Stimulated activated naive CD8-positive, alpha-beta T cell treated with anti-CD3 and anti-CD28 coated beads, Interleukin-15, Interleukin-2, amounts not matched to agents 100 ng/mL and 50 ng/mL, for 24 hours (primary cell): Measurements from ENCODE around the gene ACOT6.
A peak's percentile ranks its signal among the peaks of the same experiment; 100 is the strongest.
"Not testable (repeated sequence)": the region's sequence is repeated elsewhere in the genome, so short reads cannot be mapped to it uniquely, and the experiment has no call there.

Experiments used
- H3K27ac Mint-ChIP-seq: one replicate; pipeline ENCODE4 v1.8.0; 2021; ENCODE audit warnings: mild to moderate bottlenecking, mixed read lengths
- H3K27me3 Mint-ChIP-seq: one replicate; pipeline ENCODE4 v1.8.0; 2021; ENCODE audit warnings: mixed read lengths
- H3K36me3 Mint-ChIP-seq: one replicate; pipeline ENCODE4 v1.8.0; 2021; ENCODE audit warnings: low read depth, mixed read lengths
- H3K4me1 Mint-ChIP-seq: one replicate; pipeline ENCODE4 v1.8.0; 2021; ENCODE audit warnings: low read depth, mixed read lengths
- H3K4me3 Mint-ChIP-seq: one replicate; pipeline ENCODE4 v1.8.0; 2021; ENCODE audit warnings: mild to moderate bottlenecking, mixed read lengths
- H3K9me3 Mint-ChIP-seq: one replicate; pipeline ENCODE4 v1.8.0; 2021; ENCODE audit warnings: mixed read lengths

The ACOT6 gene

DNA sequence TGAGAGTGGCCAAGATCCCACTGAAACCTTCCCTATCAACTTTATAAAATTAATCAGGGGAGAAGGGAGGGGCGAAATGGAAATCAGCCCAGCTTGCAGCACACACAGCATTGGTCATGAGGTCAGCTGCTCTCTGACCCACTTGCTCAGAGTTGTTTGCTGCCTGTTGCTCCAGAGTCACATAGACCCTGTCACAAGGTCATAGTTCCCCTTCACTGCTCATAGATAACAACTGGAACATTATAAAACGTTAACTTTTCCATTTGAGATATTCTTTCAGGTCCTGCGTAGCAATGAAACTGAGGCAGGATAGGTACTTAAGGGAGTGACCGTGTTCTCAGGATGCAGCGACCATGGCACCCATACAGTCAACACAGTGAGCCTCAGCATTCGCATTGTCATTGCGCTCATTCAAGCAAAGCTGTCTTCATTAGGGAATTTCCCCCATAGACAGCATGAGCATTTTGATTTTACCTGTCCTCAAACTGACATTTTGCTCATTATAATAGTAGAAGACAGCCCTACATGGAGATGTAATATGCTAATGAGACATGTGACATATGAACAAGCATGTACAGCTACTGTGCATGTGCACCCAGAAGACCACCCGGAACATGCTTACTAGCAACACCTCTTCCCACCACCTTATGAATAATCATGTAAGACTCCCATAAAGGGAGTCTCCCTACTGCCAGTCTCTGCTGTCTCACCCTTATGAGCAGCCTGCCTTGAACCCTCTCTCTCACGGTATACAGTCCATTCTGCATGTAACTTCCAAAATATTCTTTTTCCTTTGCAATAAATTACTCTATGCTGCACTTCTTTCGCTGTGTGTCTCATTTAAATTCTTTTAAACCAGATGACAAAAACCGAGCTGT is 30.0 kb upstream of the ACOT6 start:
- H3K4me1 Mint-ChIP-seq, H3K27me3 Mint-ChIP-seq, H3K27ac Mint-ChIP-seq, H3K4me3 Mint-ChIP-seq, H3K36me3 Mint-ChIP-seq, H3K9me3 Mint-ChIP-seq: not testable (repeated sequence)

DNA sequence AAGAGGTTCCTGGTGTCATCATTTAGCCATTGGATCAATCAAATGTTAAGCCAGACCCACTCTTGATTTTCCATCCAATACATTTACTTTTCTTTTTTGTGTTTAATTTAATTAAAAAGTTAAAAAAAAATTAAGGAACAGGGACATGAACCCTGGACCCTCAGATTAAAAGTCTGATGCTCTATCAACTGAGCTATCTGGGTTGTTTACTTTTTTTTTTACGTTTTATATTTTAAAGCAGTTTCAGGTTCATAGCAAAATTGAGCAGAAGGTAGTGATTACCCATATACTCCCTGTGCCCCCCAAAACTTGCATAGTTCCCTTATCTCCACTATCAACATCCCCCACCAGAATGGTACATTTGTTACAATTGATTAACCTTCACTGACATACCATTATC is 23.6 kb upstream of the ACOT6 start:
- no peak overlapping the region for H3K27ac Mint-ChIP-seq
- H3K36me3 Mint-ChIP-seq = no peaks in the 10 kb centered on the region
- H3K27me3 Mint-ChIP-seq = peaks cover 3% of the 10 kb centered on the region
- no peaks in the 10 kb centered on the region for H3K9me3 Mint-ChIP-seq
- no peak overlapping the region for H3K4me3 Mint-ChIP-seq
- H3K4me1 Mint-ChIP-seq = peaks cover 14% of the 10 kb centered on the region

DNA sequence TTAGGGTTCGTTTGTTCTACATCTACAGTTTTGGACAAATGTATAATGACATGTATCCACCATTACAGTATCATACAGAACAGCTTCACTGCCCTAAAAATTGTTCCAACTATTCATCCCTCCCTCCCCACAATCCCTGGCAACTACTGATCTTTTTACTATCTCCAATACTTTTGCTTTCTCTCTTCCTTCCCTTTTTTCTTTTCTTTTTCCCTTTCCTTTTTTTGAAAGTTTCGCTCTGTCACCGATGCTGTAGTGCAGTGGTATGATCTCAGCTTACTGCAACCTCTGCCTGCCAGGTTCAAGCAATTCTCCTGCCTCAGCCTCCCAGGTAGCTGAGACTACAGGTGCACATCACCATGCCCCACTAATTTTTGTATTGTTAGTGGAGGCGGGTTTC is 23.2 kb upstream of the ACOT6 start:
- Mint-ChIP-seq H3K9me3 (no peaks in the 10 kb centered on the region), H3K27me3 (peaks cover 3% of the 10 kb centered on the region), H3K36me3 (no peaks in the 10 kb centered on the region), H3K4me1 (peaks cover 14% of the 10 kb centered on the region), H3K27ac (no peak overlapping the region), H3K4me3 (no peak overlapping the region)

DNA sequence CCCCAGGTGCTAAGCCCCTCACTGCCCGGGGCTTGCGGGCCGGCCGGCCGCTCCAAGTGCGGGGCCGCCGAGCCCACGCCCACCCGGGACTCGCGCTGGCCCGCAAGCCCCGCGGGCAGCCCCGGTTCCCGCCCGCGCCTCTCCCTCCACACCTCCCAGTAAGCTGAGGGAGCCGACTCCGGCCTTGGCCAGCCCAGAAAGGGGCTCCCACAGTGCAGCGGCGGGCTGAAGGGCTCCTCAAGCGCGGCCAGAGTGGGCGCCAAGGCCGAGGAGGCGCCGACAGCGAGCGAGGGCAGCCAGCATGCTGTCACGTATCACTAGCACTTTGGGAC is 21.7 kb upstream of the ACOT6 start:
- peak overlapping the region; percentile 74 for H3K4me3 Mint-ChIP-seq
- not testable (repeated sequence) for H3K27me3 Mint-ChIP-seq, H3K36me3 Mint-ChIP-seq, H3K27ac Mint-ChIP-seq, H3K9me3 Mint-ChIP-seq
- H3K4me1 Mint-ChIP-seq = peaks cover 14% of the 10 kb centered on the region

DNA sequence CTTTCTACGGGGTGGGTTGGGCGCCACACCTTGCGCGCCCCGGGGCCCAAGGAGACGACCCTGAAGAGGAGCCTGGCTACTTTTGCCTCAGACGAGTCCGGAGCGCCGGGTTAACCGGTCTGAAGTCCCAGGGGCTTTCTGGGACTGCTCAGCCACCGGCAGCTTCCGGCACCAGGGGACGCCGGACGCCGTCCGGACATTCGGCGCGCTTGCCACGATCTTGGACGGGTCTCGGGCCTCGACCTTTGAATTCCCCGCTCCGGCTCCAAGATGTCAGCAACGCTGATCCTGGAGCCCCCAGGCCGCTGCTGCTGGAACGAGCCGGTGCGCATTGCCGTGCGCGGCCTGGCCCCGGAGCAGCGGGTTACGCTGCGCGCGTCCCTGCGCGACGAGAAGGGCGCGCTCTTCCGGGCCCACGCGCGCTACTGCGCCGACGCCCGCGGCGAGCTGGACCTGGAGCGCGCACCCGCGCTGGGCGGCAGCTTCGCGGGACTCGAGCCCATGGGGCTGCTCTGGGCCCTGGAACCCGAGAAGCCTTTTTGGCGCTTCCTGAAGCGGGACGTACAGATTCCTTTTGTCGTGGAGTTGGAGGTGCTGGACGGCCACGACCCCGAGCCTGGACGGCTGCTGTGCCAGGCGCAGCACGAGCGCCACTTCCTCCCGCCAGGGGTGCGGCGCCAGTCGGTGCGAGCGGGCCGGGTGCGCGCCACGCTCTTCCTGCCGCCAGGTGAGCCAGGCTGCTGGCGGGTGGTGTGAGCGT is 20.4 kb upstream of the ACOT6 start, which contains the start of gene ACOT4:
ACOT4 (plus strand) TSS at position 184 of the 760 bp plus-strand sequence; CDS start at position 271, 87 bp downstream.
- H3K27me3 Mint-ChIP-seq = peaks cover 3% of the 10 kb centered on the region
- H3K27ac Mint-ChIP-seq = no peak within 1 kb of the TSS
- no peaks in the 10 kb centered on the region for H3K9me3 Mint-ChIP-seq
- peak within 1 kb of the TSS; percentile 74 for H3K4me3 Mint-ChIP-seq
- no peaks in the 10 kb centered on the region for H3K36me3 Mint-ChIP-seq
- peaks cover 14% of the 10 kb centered on the region for H3K4me1 Mint-ChIP-seq

DNA sequence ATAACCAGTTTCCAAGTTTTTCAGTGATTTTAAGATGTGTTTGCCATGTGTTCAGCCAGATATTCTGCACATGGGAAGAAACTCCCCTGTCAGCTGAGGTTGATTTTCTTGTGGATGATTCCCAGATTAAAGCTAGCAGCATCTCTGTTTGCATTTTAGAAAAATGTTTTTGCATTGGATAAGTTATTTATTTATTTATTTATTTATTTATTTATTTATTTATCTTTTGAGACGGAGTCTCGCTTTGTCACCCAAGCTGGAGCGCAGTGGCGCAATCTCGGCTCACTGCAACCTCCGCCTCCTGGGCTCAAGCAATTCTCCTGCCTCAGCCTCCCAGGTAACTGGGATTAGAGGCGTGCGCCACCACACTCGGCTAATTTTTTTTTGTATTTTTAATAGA is 17.8 kb upstream of the ACOT6 start:
- H3K27me3 Mint-ChIP-seq = peaks cover 3% of the 10 kb centered on the region
- no peaks in the 10 kb centered on the region for H3K9me3 Mint-ChIP-seq
- H3K36me3 Mint-ChIP-seq = no peaks in the 10 kb centered on the region
- peaks cover 14% of the 10 kb centered on the region for H3K4me1 Mint-ChIP-seq
- no peak overlapping the region for H3K4me3 Mint-ChIP-seq
- H3K27ac Mint-ChIP-seq = no peak overlapping the region

DNA sequence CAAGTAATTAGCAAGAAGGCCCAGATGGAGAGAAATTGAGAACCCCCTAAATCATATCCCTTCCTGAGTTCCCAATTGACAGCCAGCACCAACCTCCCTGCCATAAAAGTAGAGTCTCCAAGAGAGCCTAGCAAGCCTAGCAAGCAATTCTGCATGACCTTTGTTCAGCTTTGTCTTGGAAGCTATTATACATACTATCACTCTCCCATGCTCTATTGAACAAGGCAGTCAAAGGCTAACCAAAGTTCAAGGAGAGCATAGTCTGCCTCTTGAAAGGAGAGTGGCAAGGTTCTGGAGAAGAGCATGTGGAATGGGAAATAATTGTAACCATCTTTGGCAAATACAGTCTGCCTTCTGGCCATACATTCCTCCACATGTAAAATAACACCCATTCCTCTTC is 12.8 kb upstream of the ACOT6 start:
- Mint-ChIP-seq H3K27me3 (no peaks in the 10 kb centered on the region), H3K4me1 (no peaks in the 10 kb centered on the region), H3K4me3 (no peak overlapping the region), H3K9me3 (no peaks in the 10 kb centered on the region), H3K36me3 (no peaks in the 10 kb centered on the region), H3K27ac (no peak overlapping the region)

DNA sequence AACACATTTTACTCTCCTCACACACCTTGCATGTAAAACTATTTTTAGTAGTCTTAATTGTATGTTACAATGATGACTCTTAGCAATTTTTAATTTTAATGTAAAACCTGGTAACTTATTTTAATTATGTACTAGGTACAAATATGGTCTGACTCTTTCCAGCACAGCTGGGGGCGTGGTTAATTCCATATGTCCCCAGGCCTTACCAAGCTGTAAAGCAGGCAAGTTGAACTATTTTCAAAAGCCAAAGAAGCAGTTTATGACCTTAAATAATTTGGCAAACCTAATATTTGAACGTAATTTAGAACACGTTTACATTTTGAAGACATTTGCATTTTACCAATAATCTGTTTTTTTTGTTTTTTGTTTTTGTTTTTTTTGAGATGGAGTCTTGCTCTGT is 9.3 kb upstream of the ACOT6 start:
- H3K27ac Mint-ChIP-seq = no peak overlapping the region
- no peaks in the 10 kb centered on the region for H3K36me3 Mint-ChIP-seq
- H3K4me3 Mint-ChIP-seq = no peak overlapping the region
- no peaks in the 10 kb centered on the region for H3K9me3 Mint-ChIP-seq
- H3K27me3 Mint-ChIP-seq = peaks cover 6% of the 10 kb centered on the region
- no peaks in the 10 kb centered on the region for H3K4me1 Mint-ChIP-seq

DNA sequence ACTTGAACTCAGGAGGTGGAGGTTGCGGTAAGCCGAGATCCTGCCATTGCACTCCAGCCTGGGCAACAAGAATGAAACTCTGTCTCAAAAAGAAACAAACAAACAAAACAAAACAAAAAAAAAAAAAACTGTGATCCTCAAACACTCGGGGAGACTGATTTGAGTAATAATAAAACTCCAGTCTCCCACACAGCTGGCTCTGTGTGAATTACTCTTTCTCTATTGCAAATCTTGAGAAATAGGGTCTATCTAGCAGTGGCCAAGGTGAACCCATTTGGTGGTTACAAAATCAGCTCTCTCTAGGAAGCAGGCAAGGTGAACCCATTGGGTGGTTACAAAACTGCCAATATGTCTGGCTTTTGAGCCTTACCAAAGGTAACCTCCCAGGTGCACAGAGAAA is 6.0 kb upstream of the ACOT6 start:
- Mint-ChIP-seq H3K4me1 (no peaks in the 10 kb centered on the region), H3K36me3 (no peaks in the 10 kb centered on the region), H3K27ac (no peak overlapping the region)

DNA sequence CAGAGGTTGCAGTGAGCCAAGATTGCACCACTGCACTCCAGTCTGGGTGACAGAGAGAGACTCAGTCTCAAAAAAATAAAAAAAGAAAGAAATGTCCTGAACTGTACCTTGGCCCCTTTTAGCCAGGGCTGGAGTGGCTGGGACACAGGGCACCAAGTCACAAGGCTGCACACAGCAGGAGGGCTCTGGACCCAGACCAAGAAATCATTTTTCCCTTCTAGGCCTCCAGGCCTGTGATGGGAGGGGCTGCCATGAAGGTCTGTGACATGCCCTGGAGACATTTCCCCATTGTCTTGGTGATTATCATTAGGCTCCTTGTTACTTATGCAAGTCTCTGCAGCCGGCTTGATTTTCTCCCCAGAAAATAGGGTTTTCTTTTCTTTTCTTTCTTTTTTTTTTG is 5.1 kb upstream of the ACOT6 start:
- Mint-ChIP-seq H3K9me3 (no peaks in the 10 kb centered on the region), H3K4me1 (no peaks in the 10 kb centered on the region), H3K4me3 (no peak overlapping the region), H3K36me3 (no peaks in the 10 kb centered on the region), H3K27me3 (peaks cover 6% of the 10 kb centered on the region), H3K27ac (no peak overlapping the region)

More for the DNA sequence above, 6.0 kb upstream of the ACOT6 start:
- Mint-ChIP-seq H3K9me3 (no peaks in the 10 kb centered on the region), H3K27me3 (peaks cover 6% of the 10 kb centered on the region), H3K4me3 (no peak overlapping the region)

DNA sequence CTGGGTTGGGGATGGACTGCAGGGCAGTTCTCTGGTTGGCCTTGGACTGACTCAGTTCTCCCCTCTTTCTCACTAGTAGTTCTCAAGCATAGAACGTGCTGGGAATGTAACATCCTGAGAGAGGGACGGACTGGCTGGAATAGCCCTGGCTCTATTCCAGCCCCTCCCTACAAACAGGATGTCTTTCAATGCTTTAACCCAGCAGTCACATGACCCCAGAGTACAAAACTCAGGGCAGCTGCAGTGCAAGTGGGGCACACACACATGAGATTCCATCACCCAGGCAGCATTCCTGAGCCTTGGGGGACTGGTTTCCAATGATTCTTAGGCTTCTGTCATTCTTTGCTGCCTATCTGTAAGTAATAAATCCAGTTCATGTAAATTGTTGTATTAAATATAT is 1.6 kb upstream of the ACOT6 start:
- no peak overlapping the region for H3K4me3 Mint-ChIP-seq
- H3K27ac Mint-ChIP-seq = no peak overlapping the region
- H3K27me3 Mint-ChIP-seq = peaks cover 7% of the 10 kb centered on the region

DNA sequence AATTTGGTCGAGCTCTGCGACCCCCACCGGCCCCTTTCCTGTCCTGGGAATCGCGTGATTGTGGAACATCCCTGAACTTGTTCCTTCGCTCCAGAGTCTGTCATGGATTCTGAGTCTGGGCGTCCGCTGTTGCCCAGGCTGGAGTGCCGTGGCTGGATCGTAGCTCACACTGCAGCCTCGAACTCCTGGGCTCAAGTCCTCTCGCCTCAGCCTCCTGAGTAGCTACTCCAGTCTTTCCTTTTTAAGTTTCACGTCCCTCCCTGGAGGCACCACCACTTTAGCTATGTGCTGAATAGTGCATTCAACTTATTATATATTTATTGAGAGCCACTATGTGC is 698 bp downstream of the ACOT6 start:
- H3K9me3 Mint-ChIP-seq = no peaks in the 10 kb centered on the region
- H3K27me3 Mint-ChIP-seq = peaks cover 7% of the 10 kb centered on the region
- no peak overlapping the region for H3K27ac Mint-ChIP-seq
- H3K4me1 Mint-ChIP-seq = no peaks in the 10 kb centered on the region
- H3K4me3 Mint-ChIP-seq = peak overlapping the region; percentile 82
- H3K36me3 Mint-ChIP-seq = no peaks in the 10 kb centered on the region

More for the DNA sequence above, 1.6 kb upstream of the ACOT6 start:
- no peaks in the 10 kb centered on the region for H3K36me3 Mint-ChIP-seq
- H3K9me3 Mint-ChIP-seq = no peaks in the 10 kb centered on the region
- no peaks in the 10 kb centered on the region for H3K4me1 Mint-ChIP-seq

DNA sequence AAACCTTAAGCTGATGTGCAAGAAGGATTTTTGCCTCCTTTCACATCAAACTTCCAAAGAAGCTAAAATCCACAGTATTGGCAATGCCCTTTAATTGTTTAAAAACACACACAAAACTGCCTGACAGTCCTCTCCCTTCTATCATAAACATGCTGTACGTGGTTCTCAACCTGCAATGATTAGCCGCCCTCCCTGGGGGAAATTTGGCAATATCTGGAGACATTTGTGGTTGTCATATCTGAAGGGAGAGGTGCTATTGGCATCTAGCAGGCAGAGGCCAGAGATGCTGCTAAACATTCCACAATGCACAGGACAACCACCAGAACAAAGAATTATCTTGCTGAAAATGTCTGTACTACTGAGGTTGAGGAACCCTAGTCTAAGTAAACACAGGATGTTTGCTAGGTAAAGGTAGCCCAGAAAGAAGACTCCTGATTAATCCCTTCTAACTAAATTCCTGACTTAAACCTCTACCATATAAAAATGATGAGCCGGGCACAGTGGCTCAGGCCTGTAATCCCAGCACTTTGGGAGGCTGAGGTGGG is 1.2 kb downstream of the ACOT6 start:
- Mint-ChIP-seq H3K4me3 (peak overlapping the region; percentile 82), H3K9me3 (no peaks in the 10 kb centered on the region), H3K36me3 (no peaks in the 10 kb centered on the region), H3K27me3 (peaks cover 7% of the 10 kb centered on the region), H3K27ac (no peak overlapping the region), H3K4me1 (no peaks in the 10 kb centered on the region)

DNA sequence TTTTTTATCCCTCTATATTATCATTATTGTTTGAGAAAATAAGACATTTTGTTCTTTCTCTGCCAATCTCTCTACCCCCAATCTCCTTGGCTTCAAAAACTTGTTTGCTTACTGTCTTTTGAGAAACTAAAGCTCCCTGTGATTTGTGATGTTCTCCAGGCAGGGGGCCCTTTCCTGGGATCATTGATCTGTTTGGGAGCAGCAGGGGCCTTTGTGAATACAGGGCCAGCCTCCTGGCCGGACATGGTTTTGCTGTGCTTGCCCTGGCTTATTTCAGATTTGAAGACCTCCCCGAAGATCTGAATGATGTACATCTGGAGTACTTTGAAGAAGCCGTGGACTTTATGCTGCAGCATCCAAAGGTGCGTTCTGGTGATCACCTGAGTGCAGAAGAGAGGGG is 4.5 kb downstream of the ACOT6 start:
- no peaks in the 10 kb centered on the region for H3K9me3 Mint-ChIP-seq
- H3K27me3 Mint-ChIP-seq = peaks cover 7% of the 10 kb centered on the region
- no peak overlapping the region for H3K27ac Mint-ChIP-seq
- H3K36me3 Mint-ChIP-seq = no peaks in the 10 kb centered on the region
- H3K4me3 Mint-ChIP-seq = no peak overlapping the region
- H3K4me1 Mint-ChIP-seq = no peaks in the 10 kb centered on the region

DNA sequence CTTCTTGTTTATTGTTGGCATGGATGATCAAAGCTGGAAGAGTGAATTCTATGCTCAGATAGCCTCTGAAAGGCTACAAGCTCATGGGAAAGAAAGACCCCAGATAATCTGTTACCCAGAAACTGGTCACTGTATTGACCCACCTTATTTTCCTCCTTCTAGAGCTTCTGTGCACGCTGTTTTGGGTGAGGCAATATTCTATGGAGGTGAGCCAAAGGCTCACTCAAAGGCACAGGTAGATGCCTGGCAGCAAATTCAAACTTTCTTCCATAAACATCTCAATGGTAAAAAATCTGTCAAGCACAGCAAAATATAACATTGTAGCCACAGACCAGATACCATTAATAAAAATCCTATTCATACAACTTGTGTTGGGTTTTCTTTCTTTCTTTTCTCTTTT is 7.2 kb downstream of the ACOT6 start:
- Mint-ChIP-seq H3K36me3 (no peaks in the 10 kb centered on the region), H3K9me3 (no peaks in the 10 kb centered on the region), H3K27me3 (no peaks in the 10 kb centered on the region), H3K4me3 (no peak overlapping the region), H3K27ac (no peak overlapping the region), H3K4me1 (no peaks in the 10 kb centered on the region)
